ENCODE results near the gene ZNF283. TPM values are rescaled to one million over a fixed set of nuclear protein-coding genes. Genes with fewer than 3 reads are reported as not detected.

The ZNF283 gene
- total RNA-seq, 1 donor = 13.4 TPM

DNA sequence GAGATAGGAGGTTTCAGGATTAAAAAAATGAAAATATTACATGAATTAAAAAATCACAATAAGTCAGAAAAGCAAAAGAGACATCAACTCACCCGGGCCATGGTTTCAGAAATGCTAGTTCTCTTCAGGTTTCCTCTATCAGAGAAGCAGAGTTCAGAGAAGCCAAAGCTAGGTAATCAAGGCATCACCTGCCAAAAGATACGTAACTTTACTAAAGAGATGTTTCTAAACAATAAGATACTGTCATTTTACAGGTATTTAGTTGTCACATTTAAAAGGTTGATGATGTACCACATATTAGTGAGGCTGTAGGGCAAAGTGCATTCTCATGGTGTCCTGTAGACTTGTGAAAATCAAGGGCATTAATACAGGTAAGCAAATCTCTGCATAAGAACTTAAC is 56.7 kb downstream of the ZNF283 start, which contains the start of gene ZNF404:
TSS of gene ZNF404 (minus strand) at position 101 of the 400 bp plus-strand sequence.
- Histone ChIP-seq H3K4me2 (ENCODE audit: insufficient read depth, low read length) (no peak within 1 kb of the TSS), H3K4me3 (ENCODE audit: insufficient read depth, low read length) (no peak within 1 kb of the TSS), H3K27me3 (ENCODE audit: insufficient read depth, low read length) (no peaks in the 10 kb centered on the region), H3K27ac (ENCODE audit: low read depth, low read length) (no peak within 1 kb of the TSS), H3K9me3 (ENCODE audit: low read depth, low read length) (peaks cover 11% of the 10 kb centered on the region), H2AFZ (ENCODE audit: low read length) (no peak within 1 kb of the TSS), H3K79me2 (ENCODE audit: insufficient read depth, low read length) (no peaks in the 10 kb centered on the region), H3K36me3 (ENCODE audit: insufficient read depth, low read length) (peaks cover 4% of the 10 kb centered on the region), H3K4me1 (ENCODE audit: insufficient read depth, low read length) (no peaks in the 10 kb centered on the region), H4K20me1 (ENCODE audit: insufficient read depth, low read length) (no peaks in the 10 kb centered on the region)
- DNase-seq (ENCODE audit: insufficient read length, low spot score, missing footprints) = no peak
- TF ChIP-seq, protein P1, sequence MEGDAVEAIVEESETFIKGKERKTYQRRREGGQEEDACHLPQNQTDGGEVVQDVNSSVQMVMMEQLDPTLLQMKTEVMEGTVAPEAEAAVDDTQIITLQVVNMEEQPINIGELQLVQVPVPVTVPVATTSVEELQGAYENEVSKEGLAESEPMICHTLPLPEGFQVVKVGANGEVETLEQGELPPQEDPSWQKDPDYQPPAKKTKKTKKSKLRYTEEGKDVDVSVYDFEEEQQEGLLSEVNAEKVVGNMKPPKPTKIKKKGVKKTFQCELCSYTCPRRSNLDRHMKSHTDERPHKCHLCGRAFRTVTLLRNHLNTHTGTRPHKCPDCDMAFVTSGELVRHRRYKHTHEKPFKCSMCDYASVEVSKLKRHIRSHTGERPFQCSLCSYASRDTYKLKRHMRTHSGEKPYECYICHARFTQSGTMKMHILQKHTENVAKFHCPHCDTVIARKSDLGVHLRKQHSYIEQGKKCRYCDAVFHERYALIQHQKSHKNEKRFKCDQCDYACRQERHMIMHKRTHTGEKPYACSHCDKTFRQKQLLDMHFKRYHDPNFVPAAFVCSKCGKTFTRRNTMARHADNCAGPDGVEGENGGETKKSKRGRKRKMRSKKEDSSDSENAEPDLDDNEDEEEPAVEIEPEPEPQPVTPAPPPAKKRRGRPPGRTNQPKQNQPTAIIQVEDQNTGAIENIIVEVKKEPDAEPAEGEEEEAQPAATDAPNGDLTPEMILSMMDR (IDR thresholded peaks at IDR 0.05; ENCODE audit: extremely low read depth, low read depth, low read length) = no peak

DNA sequence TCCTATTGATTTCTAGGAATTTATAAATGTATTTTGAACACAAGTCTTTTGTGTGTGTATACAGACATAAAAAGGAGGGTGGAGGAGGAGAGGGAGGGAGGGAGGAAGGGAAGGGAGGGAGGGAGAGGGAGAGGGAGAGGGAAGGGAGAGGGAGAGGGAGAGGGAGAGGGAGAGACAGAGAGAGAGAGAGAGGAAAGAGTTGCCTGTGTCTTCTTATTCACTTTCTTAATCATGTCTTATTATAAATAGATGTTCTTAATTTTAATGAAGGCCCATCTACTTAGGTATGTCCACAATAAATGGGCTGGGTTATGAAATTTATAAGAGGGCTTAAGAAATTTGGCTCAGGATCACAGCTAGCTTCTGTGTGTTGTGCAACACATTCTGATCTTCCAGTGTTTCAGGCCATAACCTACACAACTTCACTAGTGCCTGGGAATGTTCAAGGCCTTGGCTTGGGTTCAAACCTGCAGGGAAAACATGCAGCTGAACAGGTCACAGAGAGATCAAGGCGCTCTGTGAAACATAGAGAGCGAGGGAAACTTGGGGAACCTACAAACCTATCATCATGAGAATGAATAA is 68.7 kb downstream of the ZNF283 start:
- H3K4me2 ChIP-seq (ENCODE audit: insufficient read depth, low read length) = no peak overlapping the region
- no peak overlapping the region for H2AFZ ChIP-seq (ENCODE audit: low read length)
- H3K9me3 ChIP-seq (ENCODE audit: low read depth, low read length) = no peaks in the 10 kb centered on the region
- no peak overlapping the region for H3K27ac ChIP-seq (ENCODE audit: low read depth, low read length)
- no peak for DNase-seq (ENCODE audit: insufficient read length, low spot score, missing footprints)
- H3K36me3 ChIP-seq (ENCODE audit: insufficient read depth, low read length) = no peaks in the 10 kb centered on the region
- peaks cover 3% of the 10 kb centered on the region for H3K4me1 ChIP-seq (ENCODE audit: insufficient read depth, low read length)
- no peaks in the 10 kb centered on the region for H3K27me3 ChIP-seq (ENCODE audit: insufficient read depth, low read length)
- no peaks in the 10 kb centered on the region for H4K20me1 ChIP-seq (ENCODE audit: insufficient read depth, low read length)
- TF ChIP-seq, protein P1 (IDR thresholded peaks at IDR 0.05; ENCODE audit: extremely low read depth, low read depth, low read length) = no peak
- H3K79me2 ChIP-seq (ENCODE audit: insufficient read depth, low read length) = no peaks in the 10 kb centered on the region
- no peak overlapping the region for H3K4me3 ChIP-seq (ENCODE audit: insufficient read depth, low read length)

Other genes with a start within 250 kb of the ZNF283 start
- gene IRGQ, start 231.2 kb upstream of the ZNF283 start, total RNA-seq = 18.9 and 23.2 TPM in 2 replicates
- gene ZNF576, start 230.7 kb upstream of the ZNF283 start, total RNA-seq = 7.4 and 9.4 TPM in 2 replicates
- gene SRRM5, start 215.2 kb upstream of the ZNF283 start, total RNA-seq = under 0.01 TPM in 1 of 2 replicates, not detected in the other
- 31.5 and 37.3 TPM in 2 replicates for gene ZNF428, start 207.7 kb upstream of the ZNF283 start, total RNA-seq
- 1.2 and 1.4 TPM in 2 replicates for gene CADM4, start 187.5 kb upstream of the ZNF283 start, total RNA-seq
- 52.5 and 62.2 TPM in 2 replicates for gene PLAUR, start 157.2 kb upstream of the ZNF283 start, total RNA-seq
- gene IRGC, start 111.2 kb upstream of the ZNF283 start, total RNA-seq = not detected in 2 replicates
- gene SMG9, start 72.4 kb upstream of the ZNF283 start, total RNA-seq = 14.5 and 17.4 TPM in 2 replicates
- gene KCNN4, start 46.3 kb upstream of the ZNF283 start, total RNA-seq = 6.5 and 7.2 TPM in 2 replicates
- gene LYPD5, start 24.9 kb upstream of the ZNF283 start, total RNA-seq = 0.29 and 0.72 TPM in 2 replicates
- 1.5 and 2.9 TPM in 2 replicates for gene ZNF404, start 56.6 kb downstream of the ZNF283 start, total RNA-seq
- 15.6 and 22.7 TPM in 2 replicates for gene ZNF45, start 108.0 kb downstream of the ZNF283 start, total RNA-seq
- 9.0 and 9.7 TPM in 2 replicates for gene ZNF221, start 123.9 kb downstream of the ZNF283 start, total RNA-seq
- gene ZNF155, start 156.9 kb downstream of the ZNF283 start, total RNA-seq = 6.5 and 10.0 TPM in 2 replicates
- 7.1 and 7.2 TPM in 2 replicates for gene ZNF230, start 175.6 kb downstream of the ZNF283 start, total RNA-seq
- gene ZNF222, start 198.1 kb downstream of the ZNF283 start, total RNA-seq = 6.8 and 7.6 TPM in 2 replicates
- 5.8 and 6.8 TPM in 2 replicates for gene ZNF223, start 224.7 kb downstream of the ZNF283 start, total RNA-seq
- 3.8 and 4.3 TPM in 2 replicates for gene ZNF284, start 244.8 kb downstream of the ZNF283 start, total RNA-seq

Measured in osteoblast (primary cell).